HFFc6 (cell line): ENCODE data around the gene RGS6. TPM values are rescaled to one million over a fixed set of nuclear protein-coding genes. Genes with fewer than 3 reads are reported as not detected.

ENCODE experiments used
- DNase-seq: peaks from one replicate; pipeline ENCODE4 v3.0.0-alpha.2; 2018
- H3K27ac Mint-ChIP-seq: 2 replicates; pipeline ENCODE4 v1.8.0; 2020; ENCODE audit warnings: mild to moderate bottlenecking, mixed read lengths
- H3K27me3 Mint-ChIP-seq: 2 replicates; pipeline ENCODE4 v1.8.0; 2021; ENCODE audit warnings: mild to moderate bottlenecking, moderate library complexity, mixed read lengths; ENCODE audit not compliant: insufficient read depth
- H3K36me3 Mint-ChIP-seq: 2 replicates; pipeline ENCODE4 v1.8.0; 2021; ENCODE audit warnings: low read depth, mixed read lengths
- H3K4me1 Mint-ChIP-seq: 2 replicates; pipeline ENCODE4 v1.8.0; 2020; ENCODE audit warnings: low read depth, mixed read lengths
- H3K4me3 Mint-ChIP-seq: 2 replicates; pipeline ENCODE4 v1.8.0; 2020; ENCODE audit warnings: mild to moderate bottlenecking, moderate library complexity, mixed read lengths
- H3K9me3 Mint-ChIP-seq: 2 replicates; pipeline ENCODE4 v1.8.0; 2020; ENCODE audit warnings: mild to moderate bottlenecking, mixed read lengths
- CTCF ChIP-seq: fragments of 200-600 bp; sonication (generic); IDR thresholded peaks from 2 replicates; pipeline ENCODE4 v1.5.0; 2021; ENCODE audit warnings: antibody characterized with exemption, mild to moderate bottlenecking
- total RNA-seq, 6 experiments: library from RNA; stranded (reverse); fragmentation: NEBNext Ultra II Directional; extraction: Animal tissue kit (Norgen Biotek cat#: 25700); gene quantifications; 2 replicates in 1 of 6; 3 replicates in 5 of 6; pipeline ENCODE4 v1.2.3, GENCODE V29; 2021

RGS6 gene
- total RNA-seq, 6 experiments from 2014 or later: not detected

GRCh38 chr14:72513965-72514659 is 581.9 kb downstream of the RGS6 start:
- no peaks in the 10 kb centered on the region for H3K36me3 Mint-ChIP-seq
- peak; percentile 91 for TF ChIP-seq CTCF
- H3K4me1 Mint-ChIP-seq: peaks cover 31% of the 10 kb centered on the region
- no peaks in the 10 kb centered on the region for H3K9me3 Mint-ChIP-seq
- no peak overlapping the region for H3K4me3 Mint-ChIP-seq
- H3K27ac Mint-ChIP-seq: no peak overlapping the region
- peak; percentile 71 for DNase-seq
- H3K27me3 Mint-ChIP-seq: peaks cover 11% of the 10 kb centered on the region

GRCh38 chr14:72514660-72515025 is 582.4 kb downstream of the RGS6 start:
- H3K36me3 Mint-ChIP-seq: peaks cover 4% of the 10 kb centered on the region
- H3K4me3 Mint-ChIP-seq: no peak overlapping the region
- peaks cover 31% of the 10 kb centered on the region for H3K4me1 Mint-ChIP-seq
- TF ChIP-seq CTCF: no peak
- H3K27me3 Mint-ChIP-seq: peaks cover 11% of the 10 kb centered on the region
- H3K9me3 Mint-ChIP-seq: peaks cover 4% of the 10 kb centered on the region
- no peak for DNase-seq
- H3K27ac Mint-ChIP-seq: no peak overlapping the region

- peak; percentile 45 for DNase-seq
- Mint-ChIP-seq H3K9me3 (peaks cover 16% of the 10 kb centered on the region), H3K27ac (no peak overlapping the region), H3K4me1 (peaks cover 37% of the 10 kb centered on the region), H3K36me3 (peaks cover 14% of the 10 kb centered on the region), H3K4me3 (no peak overlapping the region), H3K27me3 (peaks cover 3% of the 10 kb centered on the region; the same call in 1 of the 2 replicates)
- TF ChIP-seq CTCF: peak; percentile 52
Observed at GRCh38 chr14:72515779-72516770, 583.8 kb downstream of the RGS6 start.

- no peak overlapping the region; the same call in 1 of the 2 replicates for H3K27ac Mint-ChIP-seq
- peaks cover 45% of the 10 kb centered on the region for H3K4me1 Mint-ChIP-seq
- peaks cover 16% of the 10 kb centered on the region for H3K9me3 Mint-ChIP-seq
- peaks cover 14% of the 10 kb centered on the region for H3K36me3 Mint-ChIP-seq
- no peak overlapping the region for H3K4me3 Mint-ChIP-seq
- TF ChIP-seq CTCF: peak; percentile 94
- peaks cover 3% of the 10 kb centered on the region; the same call in 1 of the 2 replicates for H3K27me3 Mint-ChIP-seq
- DNase-seq: peak; percentile 77
Observed at GRCh38 chr14:72516936-72517700, 584.9 kb downstream of the RGS6 start.

GRCh38 chr14:72517736-72518135 is 585.5 kb downstream of the RGS6 start:
- Mint-ChIP-seq H3K36me3 (peaks cover 14% of the 10 kb centered on the region), H3K27ac (no peak overlapping the region), H3K4me1 (peaks cover 51% of the 10 kb centered on the region), H3K4me3 (no peak overlapping the region), H3K9me3 (peaks cover 16% of the 10 kb centered on the region), H3K27me3 (peaks cover 3% of the 10 kb centered on the region; the same call in 1 of the 2 replicates)
- no peak for TF ChIP-seq CTCF
- no peak for DNase-seq
